Fibroblast of peridontal ligament (primary cell): Measurements from ENCODE around the gene EIF4A3.
A peak's percentile ranks its signal among the peaks of the same experiment; 100 is the strongest.
"Not testable (repeated sequence)": the region's sequence is repeated elsewhere in the genome, so short reads cannot be mapped to it uniquely, and the experiment has no call there.

Experiments
- DNase-seq: peaks from one replicate; pipeline ENCODE4 v3.0.0-alpha.2; 2010; ENCODE audit errors: extremely low read depth

Gene EIF4A3

GRCh38 chr17:80101011-80101945 is 45.6 kb downstream of the EIF4A3 start, which contains the start of gene GAA:
GAA (plus strand) TSS chr17:80101581; CDS start chr17:80104587, 3,006 bp downstream.
- peak; percentile 72 for DNase-seq

GRCh38 chr17:80100035-80100323 is 46.9 kb downstream of the EIF4A3 start:
- DNase-seq, result no peak

GRCh38 chr17:80099291-80100034 is 47.5 kb downstream of the EIF4A3 start:
- no peak for DNase-seq

- no peak for DNase-seq
These were observed 48.9 kb downstream of the EIF4A3 start for GRCh38 chr17:80097844-80098691.

- DNase-seq, result no peak
These were observed 49.8 kb downstream of the EIF4A3 start for GRCh38 chr17:80097127-80097621.

- no peak for DNase-seq
These were observed 50.3 kb downstream of the EIF4A3 start for GRCh38 chr17:80096561-80097021.

- DNase-seq, result no peak
These were observed 51.0 kb downstream of the EIF4A3 start for GRCh38 chr17:80095844-80096475.

GRCh38 chr17:80095038-80095843 is 51.7 kb downstream of the EIF4A3 start:
- no peak for DNase-seq

- DNase-seq, result peak; percentile 16
These were observed 54.0 kb downstream of the EIF4A3 start for GRCh38 chr17:80092959-80093358.

GRCh38 chr17:80091376-80091775 is 55.6 kb downstream of the EIF4A3 start:
- no peak for DNase-seq

GRCh38 chr17:80090164-80090563 is 56.8 kb downstream of the EIF4A3 start:
- not testable (repeated sequence) for DNase-seq

GRCh38 chr17:80089762-80090161 is 57.2 kb downstream of the EIF4A3 start:
- no peak for DNase-seq

GRCh38 chr17:80087346-80088265 is 59.3 kb downstream of the EIF4A3 start:
- DNase-seq, result no peak

GRCh38 chr17:80086616-80087015 is 60.3 kb downstream of the EIF4A3 start:
- no peak for DNase-seq

GRCh38 chr17:80086081-80086480 is 60.8 kb downstream of the EIF4A3 start:
- no peak for DNase-seq

GRCh38 chr17:80084773-80085172 is 62.2 kb downstream of the EIF4A3 start:
- no peak for DNase-seq
